GM12873 (cell line): ENCODE results near the gene GRM5.

Source experiments
- TF ChIP-seq, protein P1 (sequence below): IDR thresholded peaks from 2 replicates; pipeline ENCODE4 v1.5.1; 2012; ENCODE audit warnings: low read depth, mild to moderate bottlenecking, moderate library complexity, low read length, control low read depth; ENCODE audit not compliant: insufficient read depth; ENCODE audit errors: missing control alignments

Gene GRM5

DNA sequence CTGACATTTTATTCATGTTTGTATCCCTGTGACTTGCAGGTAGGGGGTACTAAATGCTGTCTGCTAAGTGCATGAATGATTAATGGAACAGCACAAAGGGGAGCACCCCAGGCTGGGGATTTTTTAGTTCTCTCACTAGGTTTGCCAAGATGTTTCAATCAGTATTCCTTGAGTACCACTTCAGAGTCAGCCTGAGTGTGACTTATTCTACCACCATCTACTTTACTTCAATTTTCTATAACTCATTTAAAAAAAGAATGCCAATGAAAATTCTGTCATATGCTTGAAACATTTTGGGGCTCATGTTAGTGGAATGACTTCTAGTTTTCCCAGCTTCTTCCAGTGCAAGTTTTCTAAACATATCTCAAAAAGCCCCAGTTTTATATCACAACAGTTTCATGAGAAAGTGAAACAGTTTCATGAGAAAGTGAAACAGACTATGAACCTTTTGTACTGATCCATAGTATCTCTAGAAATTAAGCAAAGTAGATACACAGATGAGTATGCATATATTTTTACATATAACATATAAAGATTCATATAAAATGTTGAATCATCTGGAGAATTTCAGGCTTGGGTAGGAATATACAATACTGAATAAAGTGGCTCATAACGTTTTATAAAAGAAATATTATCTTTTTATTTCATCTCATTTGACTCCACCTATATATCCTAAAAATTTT is 252.4 kb downstream of the GRM5 start:
- TF ChIP-seq, protein P1, sequence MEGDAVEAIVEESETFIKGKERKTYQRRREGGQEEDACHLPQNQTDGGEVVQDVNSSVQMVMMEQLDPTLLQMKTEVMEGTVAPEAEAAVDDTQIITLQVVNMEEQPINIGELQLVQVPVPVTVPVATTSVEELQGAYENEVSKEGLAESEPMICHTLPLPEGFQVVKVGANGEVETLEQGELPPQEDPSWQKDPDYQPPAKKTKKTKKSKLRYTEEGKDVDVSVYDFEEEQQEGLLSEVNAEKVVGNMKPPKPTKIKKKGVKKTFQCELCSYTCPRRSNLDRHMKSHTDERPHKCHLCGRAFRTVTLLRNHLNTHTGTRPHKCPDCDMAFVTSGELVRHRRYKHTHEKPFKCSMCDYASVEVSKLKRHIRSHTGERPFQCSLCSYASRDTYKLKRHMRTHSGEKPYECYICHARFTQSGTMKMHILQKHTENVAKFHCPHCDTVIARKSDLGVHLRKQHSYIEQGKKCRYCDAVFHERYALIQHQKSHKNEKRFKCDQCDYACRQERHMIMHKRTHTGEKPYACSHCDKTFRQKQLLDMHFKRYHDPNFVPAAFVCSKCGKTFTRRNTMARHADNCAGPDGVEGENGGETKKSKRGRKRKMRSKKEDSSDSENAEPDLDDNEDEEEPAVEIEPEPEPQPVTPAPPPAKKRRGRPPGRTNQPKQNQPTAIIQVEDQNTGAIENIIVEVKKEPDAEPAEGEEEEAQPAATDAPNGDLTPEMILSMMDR, result no peak

DNA sequence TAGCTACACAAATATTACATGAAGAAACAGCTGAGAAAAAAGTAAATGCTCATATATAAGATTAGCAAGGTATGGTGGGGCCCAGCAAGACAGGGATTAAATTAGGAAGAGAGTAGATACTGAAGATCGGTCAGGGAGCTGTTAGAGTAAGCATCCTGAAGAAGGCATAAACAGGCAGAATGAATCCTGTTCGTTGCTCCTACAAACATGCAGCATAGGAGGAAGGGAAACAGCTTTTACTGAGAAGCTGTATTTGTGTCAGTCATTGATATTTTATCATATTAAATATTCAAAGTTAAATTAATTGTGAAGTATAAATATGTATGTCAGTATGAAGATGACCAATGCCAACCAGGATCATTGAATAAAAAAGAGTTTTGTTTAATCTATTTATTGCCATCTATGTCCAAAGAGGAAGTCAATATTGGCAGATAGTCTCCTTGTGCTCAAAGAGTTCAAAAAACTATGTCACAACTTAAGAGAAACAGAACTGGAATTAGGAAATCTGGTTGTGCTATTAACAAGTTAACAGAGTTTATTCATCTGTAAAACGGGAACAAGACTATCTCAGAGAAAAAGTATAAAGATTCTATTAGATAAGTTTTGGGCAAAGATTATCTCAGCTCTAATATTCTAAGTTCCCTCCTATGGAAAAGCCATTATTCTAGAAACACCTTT is 255.2 kb downstream of the GRM5 start:
- TF ChIP-seq, protein P1, result no peak

DNA sequence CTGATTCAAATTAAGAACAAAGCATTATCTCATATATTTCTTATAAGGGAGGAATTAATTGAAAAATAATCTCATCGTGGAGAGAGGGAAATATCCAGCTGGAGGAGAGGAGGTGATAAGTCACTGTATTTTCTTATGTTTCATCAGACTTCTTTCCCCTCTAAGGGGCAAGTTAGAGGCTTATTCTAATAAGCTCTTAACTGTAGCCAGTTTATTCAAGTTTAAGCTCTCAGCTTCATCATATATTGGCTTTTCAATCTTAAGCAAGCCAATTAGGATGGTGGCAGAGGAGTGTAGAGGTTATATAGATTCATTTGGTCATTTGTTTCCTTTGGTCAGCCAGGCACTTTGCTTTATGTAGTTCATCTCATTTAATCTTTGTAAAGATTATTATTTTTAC is 256.7 kb downstream of the GRM5 start:
- TF ChIP-seq, protein P1, result no peak

DNA sequence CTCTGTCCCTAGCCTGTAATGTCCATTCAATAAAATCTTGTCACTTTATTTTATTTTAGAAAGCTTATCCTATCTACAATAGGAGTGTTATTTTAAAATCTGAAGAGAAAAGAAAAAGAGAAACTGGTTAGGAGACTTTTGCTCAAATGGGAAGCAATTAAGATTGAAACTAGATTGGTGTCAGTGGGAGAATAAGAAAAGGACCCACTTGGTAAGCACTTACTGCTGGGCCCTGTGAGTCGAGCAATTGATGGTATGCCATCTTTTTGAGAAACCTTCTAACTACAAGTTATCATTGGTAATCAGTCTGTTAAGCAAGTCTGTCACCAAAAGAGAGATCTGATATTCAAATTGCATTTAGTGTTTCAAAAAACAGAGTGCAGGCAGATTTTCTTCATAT is 258.4 kb downstream of the GRM5 start:
- TF ChIP-seq, protein P1, result no peak

GRCh38 chr11:88806410-88806809 is 259.4 kb downstream of the GRM5 start:
- TF ChIP-seq, protein P1, result no peak

GRCh38 chr11:88801484-88802123 is 264.2 kb downstream of the GRM5 start:
- TF ChIP-seq, protein P1, result no peak

GRCh38 chr11:88799771-88800500 is 265.8 kb downstream of the GRM5 start:
- TF ChIP-seq, protein P1, result no peak
